Stomach (tissue), 4 donors: ENCODE results near the gene SMIM38.

ENCODE experiments used
- EP300 ChIP-seq: sonication (generic); formaldehyde crosslinking; IDR thresholded peaks from one replicate; pipeline ENCODE4 v1.6.1; 2017; ENCODE audit warnings: antibody characterized with exemption
- POLR2A ChIP-seq, 4 donors: fragments of 450-650 bp; IDR thresholded peaks; one replicate each; pipeline ENCODE4 v1.6.1; 2016; ENCODE audit warnings: antibody characterized with exemption in 4 of 4, control low read depth in 2 of 4, mild to moderate bottlenecking in 1 of 4, moderate library complexity in 1 of 4
- POLR2AphosphoS5 ChIP-seq, 3 donors: sonication (generic); formaldehyde crosslinking; IDR thresholded peaks; one replicate each; pipeline ENCODE4 v1.6.1; 2016; ENCODE audit warnings: antibody characterized with exemption in 3 of 3
- TF ChIP-seq, protein P1 (sequence below), 7 experiments: fragments of 450-650 bp in 4 of 7; fragments of 200-600 bp in 3 of 7; sonication (generic) in 3 of 7; IDR thresholded peaks; one replicate each; pipeline ENCODE4 v1.5.1; 2016 to 2019; ENCODE audit warnings: antibody characterized with exemption in 7 of 7, control low read depth in 2 of 7, mild to moderate bottlenecking in 1 of 7

DNA sequence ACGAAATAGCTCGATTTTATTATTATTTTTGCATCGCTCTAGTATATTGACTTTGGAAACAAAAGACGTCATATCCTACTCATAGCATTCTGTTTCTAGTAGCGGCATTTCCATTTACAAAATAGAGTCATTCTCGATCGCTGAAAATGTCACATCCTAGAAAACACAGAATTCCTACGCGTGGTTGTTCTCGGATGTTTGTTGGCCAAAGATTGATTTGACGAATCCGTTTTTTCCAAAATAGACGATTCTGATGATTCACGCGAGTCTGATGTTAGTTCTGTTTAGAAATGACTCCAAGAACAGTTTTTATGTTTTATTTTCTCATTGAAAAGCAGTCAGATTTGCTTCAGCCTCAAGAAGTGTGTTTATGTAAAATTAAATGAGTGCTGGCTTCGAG is 47.6 kb downstream of the SMIM38 start:
- TF ChIP-seq, protein P1, sequence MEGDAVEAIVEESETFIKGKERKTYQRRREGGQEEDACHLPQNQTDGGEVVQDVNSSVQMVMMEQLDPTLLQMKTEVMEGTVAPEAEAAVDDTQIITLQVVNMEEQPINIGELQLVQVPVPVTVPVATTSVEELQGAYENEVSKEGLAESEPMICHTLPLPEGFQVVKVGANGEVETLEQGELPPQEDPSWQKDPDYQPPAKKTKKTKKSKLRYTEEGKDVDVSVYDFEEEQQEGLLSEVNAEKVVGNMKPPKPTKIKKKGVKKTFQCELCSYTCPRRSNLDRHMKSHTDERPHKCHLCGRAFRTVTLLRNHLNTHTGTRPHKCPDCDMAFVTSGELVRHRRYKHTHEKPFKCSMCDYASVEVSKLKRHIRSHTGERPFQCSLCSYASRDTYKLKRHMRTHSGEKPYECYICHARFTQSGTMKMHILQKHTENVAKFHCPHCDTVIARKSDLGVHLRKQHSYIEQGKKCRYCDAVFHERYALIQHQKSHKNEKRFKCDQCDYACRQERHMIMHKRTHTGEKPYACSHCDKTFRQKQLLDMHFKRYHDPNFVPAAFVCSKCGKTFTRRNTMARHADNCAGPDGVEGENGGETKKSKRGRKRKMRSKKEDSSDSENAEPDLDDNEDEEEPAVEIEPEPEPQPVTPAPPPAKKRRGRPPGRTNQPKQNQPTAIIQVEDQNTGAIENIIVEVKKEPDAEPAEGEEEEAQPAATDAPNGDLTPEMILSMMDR (IDR thresholded peaks at IDR 0.05) = no peak
- TF ChIP-seq POLR2A (IDR thresholded peaks at IDR 0.05) (no peak), EP300 (no peak), POLR2AphosphoS5 (IDR thresholded peaks at IDR 0.05) (no peak)
